Neural cell (in vitro differentiated cells): ENCODE measurements around the gene GPR87. TPM values are rescaled to one million over a fixed set of nuclear protein-coding genes. Genes with fewer than 3 reads are reported as not detected.

Experiments
- H2AFZ ChIP-seq: fragments of 200-600, 300-800 bp; sonication (generic), shearing (Covaris generic); 2 replicates; pipeline ENCODE4 v1.6.0; 2014; ENCODE audit warnings: low read depth, mild to moderate bottlenecking, antibody characterized with exemption, low read length, moderate library complexity
- H3F3A ChIP-seq: fragments of 200-600 bp; shearing (Covaris generic); 2 replicates; pipeline ENCODE4 v1.6.1; 2016; ENCODE audit warnings: mild to moderate bottlenecking, moderate library complexity, mixed read lengths, antibody characterized with exemption, low read length; ENCODE audit not compliant: insufficient read depth, poor library complexity, severe bottlenecking
- H3K27ac ChIP-seq: fragments of 200-600, 300-800 bp; sonication (generic), shearing (Covaris generic); 2 replicates; pipeline ENCODE4 v1.5.1; 2014; ENCODE audit warnings: mild to moderate bottlenecking, low read length, moderate library complexity
- H3K27me3 ChIP-seq: fragments of 300-800, 200-600 bp; sonication (generic), shearing (Covaris generic); 2 replicates; pipeline ENCODE4 v1.6.0; 2014; ENCODE audit warnings: mild to moderate bottlenecking, low read depth, low read length, moderate library complexity; ENCODE audit not compliant: insufficient read depth
- H3K36me3 ChIP-seq: fragments of 300-800, 200-600 bp; sonication (generic), shearing (Covaris generic); 2 replicates; pipeline ENCODE4 v1.5.1; 2014; ENCODE audit warnings: mild to moderate bottlenecking, antibody characterized with exemption, low read length, moderate library complexity; ENCODE audit not compliant: insufficient read depth
- H3K4me2 ChIP-seq: fragments of 300-800, 200-600 bp; sonication (generic), shearing (Covaris generic); 2 replicates; pipeline ENCODE4 v1.6.0; 2014; ENCODE audit warnings: mild to moderate bottlenecking, low read length
- H3K4me3 ChIP-seq: fragments of 300-800, 200-600 bp; sonication (generic), shearing (Covaris generic); 2 replicates; pipeline ENCODE4 v1.5.1; 2014; ENCODE audit warnings: mild to moderate bottlenecking, low read length, moderate library complexity
- H3K79me2 ChIP-seq: fragments of 200-600 bp; shearing (Covaris generic); replicated peaks from 2 replicates; pipeline ENCODE4 v1.6.0; 2014; ENCODE audit warnings: mild to moderate bottlenecking, low read length, moderate library complexity; ENCODE audit not compliant: insufficient read depth
- H3K9ac ChIP-seq: fragments of 300-800, 200-600 bp; sonication (generic), shearing (Covaris generic); 2 replicates; pipeline ENCODE4 v1.6.1; 2016; ENCODE audit warnings: mild to moderate bottlenecking, low read length, mixed read lengths
- H3K9me2 ChIP-seq: fragments of 200-600 bp; shearing (Covaris generic); 2 replicates; pipeline ENCODE4 v1.6.1; 2016; ENCODE audit warnings: mild to moderate bottlenecking, low read length, mixed read lengths; ENCODE audit not compliant: insufficient read depth
- H3K9me3 ChIP-seq: fragments of 200-600, 300-800 bp; sonication (generic), shearing (Covaris generic); 2 replicates; pipeline ENCODE4 v1.6.1; 2016; ENCODE audit warnings: mild to moderate bottlenecking, mixed run types, low read length, moderate library complexity, mixed read lengths
- H4K20me1 ChIP-seq: fragments of 200-600 bp; shearing (Covaris generic); 2 replicates; pipeline ENCODE4 v1.6.1; 2016; ENCODE audit warnings: mild to moderate bottlenecking, mixed run types; ENCODE audit not compliant: insufficient read depth
- CTCF ChIP-seq: fragments of 450-650 bp; IDR thresholded peaks from 2 replicates; pipeline ENCODE4 v1.5.1; 2014; ENCODE audit warnings: antibody characterized with exemption, mild to moderate bottlenecking, moderate library complexity; ENCODE audit not compliant: poor library complexity, severe bottlenecking
- EP300 ChIP-seq: fragments of 450-650 bp; conservative IDR thresholded peaks from 2 replicates; pipeline ENCODE4 v1.6.1; 2014; ENCODE audit warnings: antibody characterized with exemption, mild to moderate bottlenecking, moderate library complexity; ENCODE audit not compliant: poor library complexity, severe bottlenecking
- EZH2 ChIP-seq: fragments of 200-600, 300-800 bp; shearing (Covaris generic), sonication (generic); IDR thresholded peaks from 2 replicates; pipeline ENCODE4 v1.6.1; 2014; ENCODE audit warnings: antibody characterized with exemption, low read length, borderline replicate concordance, mild to moderate bottlenecking; ENCODE audit not compliant: insufficient read depth, poor library complexity, severe bottlenecking
- MXI1 ChIP-seq: fragments of 450-650 bp; conservative IDR thresholded peaks from 2 replicates; pipeline ENCODE4 v1.6.1; 2014; ENCODE audit warnings: antibody characterized with exemption, mild to moderate bottlenecking; ENCODE audit not compliant: poor library complexity, severe bottlenecking
- POLR2AphosphoS5 ChIP-seq: IDR thresholded peaks from 2 replicates; pipeline ENCODE4 v1.6.1; 2012
- RAD21 ChIP-seq: fragments of 450-650 bp; conservative IDR thresholded peaks from 2 replicates; pipeline ENCODE4 v1.6.1; 2014; ENCODE audit warnings: antibody characterized with exemption, mild to moderate bottlenecking, moderate library complexity
- REST ChIP-seq: IDR thresholded peaks from 2 replicates; pipeline ENCODE4 v1.6.1; 2012; ENCODE audit warnings: borderline replicate concordance
- SMC3 ChIP-seq: fragments of 450-650 bp; conservative IDR thresholded peaks from 2 replicates; pipeline ENCODE4 v1.6.1; 2014; ENCODE audit warnings: antibody characterized with exemption, mild to moderate bottlenecking, moderate library complexity; ENCODE audit not compliant: poor library complexity
- TAF1 ChIP-seq: IDR thresholded peaks from 2 replicates; pipeline ENCODE4 v1.6.1; 2012; ENCODE audit warnings: low read depth
- polyA plus RNA-seq: library from polyadenylated mRNA; depleted of rRNA; stranded (reverse); fragments of >200 nt; gene quantifications from 2 replicates; pipeline ENCODE4 v1.2.3, GENCODE V29; 2014

GPR87 gene
- polyA plus RNA-seq, 1 donor from 2014 or later: not detected

GRCh38 chr3:151307131-151307530 lies 9.5 kb downstream of the GPR87 start:
- Histone ChIP-seq H3K4me2 (no peak overlapping the region), H2AFZ (no peak overlapping the region), H3K79me2 (no peaks in the 10 kb centered on the region), H4K20me1 (peaks cover 2% of the 10 kb centered on the region), H3K9me2 (no peaks in the 10 kb centered on the region), H3K9me3 (no peaks in the 10 kb centered on the region), H3K4me3 (no peak overlapping the region), H3K27me3 (no peaks in the 10 kb centered on the region), H3K27ac (no peak overlapping the region), H3F3A (no peaks in the 10 kb centered on the region), H3K9ac (no peak overlapping the region), H3K36me3 (no peaks in the 10 kb centered on the region)
- TF ChIP-seq TAF1: no peak
- no peak for TF ChIP-seq POLR2AphosphoS5
- TF ChIP-seq CTCF: no peak

- Histone ChIP-seq H3K27me3 (no peaks in the 10 kb centered on the region), H4K20me1 (no peaks in the 10 kb centered on the region), H3K36me3 (no peaks in the 10 kb centered on the region), H3F3A (no peaks in the 10 kb centered on the region), H2AFZ (no peak overlapping the region), H3K4me3 (no peak overlapping the region), H3K79me2 (no peaks in the 10 kb centered on the region), H3K4me2 (no peak overlapping the region), H3K27ac (no peak overlapping the region), H3K9me2 (no peaks in the 10 kb centered on the region), H3K9me3 (no peaks in the 10 kb centered on the region), H3K9ac (no peak overlapping the region)
- no peak for TF ChIP-seq EP300
- TF ChIP-seq EZH2: no peak
- no peak for TF ChIP-seq TAF1
- TF ChIP-seq SMC3: no peak
- no peak for TF ChIP-seq CTCF
- TF ChIP-seq RAD21: no peak
- no peak for TF ChIP-seq MXI1
Observed at GRCh38 chr3:151306168-151306810, 10.3 kb downstream of the GPR87 start.

- H3F3A ChIP-seq: no peaks in the 10 kb centered on the region
- no peaks in the 10 kb centered on the region for H3K36me3 ChIP-seq
- no peaks in the 10 kb centered on the region for H3K79me2 ChIP-seq
- no peaks in the 10 kb centered on the region for H3K9me2 ChIP-seq
- TF ChIP-seq MXI1: no peak
- TF ChIP-seq EZH2: no peak
- no peak for TF ChIP-seq EP300
- no peak for TF ChIP-seq POLR2AphosphoS5
- TF ChIP-seq TAF1: no peak
- TF ChIP-seq REST: no peak
- no peak for TF ChIP-seq RAD21
- no peak for TF ChIP-seq SMC3
- no peak for TF ChIP-seq CTCF
- H3K4me3 ChIP-seq: no peak overlapping the region
- no peak overlapping the region for H3K4me2 ChIP-seq
- no peak overlapping the region for H3K9ac ChIP-seq
- no peaks in the 10 kb centered on the region for H4K20me1 ChIP-seq
- no peaks in the 10 kb centered on the region for H3K27me3 ChIP-seq
- H3K27ac ChIP-seq: no peak overlapping the region
- no peaks in the 10 kb centered on the region for H3K9me3 ChIP-seq
- H2AFZ ChIP-seq: no peak overlapping the region
Observed at GRCh38 chr3:151305775-151306151, 10.9 kb downstream of the GPR87 start.
